H1 (cell line): ENCODE results near the gene ST6GALNAC5. TPM values are rescaled to one million over a fixed set of nuclear protein-coding genes. Genes with fewer than 3 reads are reported as not detected.

Source experiments
- ATF2 ChIP-seq: IDR thresholded peaks from 2 replicates; pipeline ENCODE4 v1.6.1; 2012; ENCODE audit warnings: low read length, inconsistent platforms
- CHD7 ChIP-seq: fragments of 300-600 bp; sonication (generic); IDR thresholded peaks from 2 replicates; pipeline ENCODE4 v1.7.1; 2012; ENCODE audit warnings: low read length, moderate library complexity, mild to moderate bottlenecking, inconsistent platforms; ENCODE audit not compliant: insufficient replicate concordance
- E2F6 ChIP-seq: IDR thresholded peaks from 2 replicates; pipeline ENCODE4 v1.6.1; 2012; ENCODE audit warnings: inconsistent platforms
- polyA plus RNA-seq, 7 experiments: library from polyadenylated mRNA; depleted of rRNA in 3 of 7; stranded (reverse) in 5 of 7; unstranded in 2 of 7; fragments of >200 nt in 5 of 7; fragments of 200-250 nt in 2 of 7; gene quantifications; 1 replicate in 5 of 7; 2 replicates in 1 of 7; 4 replicates in 1 of 7; pipeline versions ENCODE4 v1.2.1 to v1.2.3, GENCODE V29; 2011 to 2013; ENCODE audit warnings: missing spikeins in 2 of 7, mixed read lengths in 2 of 7
- total RNA-seq: library from RNA; stranded (reverse); fragmentation: NEBNext Ultra II Directional; extraction: Animal tissue kit (Norgen Biotek cat#: 25700); gene quantifications from 2 replicates; pipeline ENCODE4 v1.2.1, GENCODE V29; 2021

Gene ST6GALNAC5
- total and polyA plus RNA-seq, 2 of the 8 experiments (the other 6 are each of a cell fraction or from before 2014, with no cell fraction given), result 6.2 to 7.3 TPM

GRCh38 chr1:76876655-76877395 lies 9.5 kb downstream of the ST6GALNAC5 start (continued):
- TF ChIP-seq CHD7 (no peak), ATF2 (no peak), E2F6 (no peak)
